SK-N-MC (cell line): Measurements from ENCODE around the gene TAF11L13.

Experiments
- EZH2 ChIP-seq: fragments of 200-600 bp; sonication (generic); IDR thresholded peaks from one replicate; pipeline ENCODE4 v1.6.1; 2017; ENCODE audit warnings: antibody characterized with exemption
- FOXP2 ChIP-seq: optimal IDR thresholded peaks from 2 replicates; pipeline ENCODE3; 2011; ENCODE audit warnings: mild to moderate bottlenecking, moderate library complexity; ENCODE audit not compliant: insufficient read depth; ENCODE audit errors: extremely low read length, control extremely low read depth
- POLR2AphosphoS5 ChIP-seq: IDR thresholded peaks from 2 replicates; pipeline ENCODE4 v1.6.1; 2012; ENCODE audit warnings: mild to moderate bottlenecking, low read depth, low read length, borderline replicate concordance

DNA sequence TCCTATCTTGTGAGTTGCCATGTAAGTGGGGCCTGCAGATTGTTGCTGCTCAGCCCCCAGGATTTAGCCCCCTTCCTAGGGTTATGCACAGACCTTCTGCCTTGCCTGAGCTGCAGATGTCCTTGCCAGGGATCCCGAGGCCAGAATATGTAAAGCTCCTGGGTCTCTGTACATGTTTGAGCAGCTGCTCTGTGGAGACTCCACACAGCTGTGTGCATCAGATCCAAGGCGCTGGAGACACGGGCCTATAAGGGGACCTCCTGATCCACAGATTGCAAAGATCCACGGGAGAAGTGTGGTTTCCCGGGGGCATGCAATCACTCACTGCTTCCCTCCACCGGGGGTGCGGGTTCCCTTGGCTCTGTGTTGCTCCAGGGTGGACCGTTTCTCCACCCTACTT lies 31.3 kb downstream of the TAF11L13 start:
- TF ChIP-seq POLR2AphosphoS5 (no peak), EZH2 (no peak), FOXP2 (no peak)
